CD4-positive, CD25-positive, alpha-beta regulatory T cell (primary cell): ENCODE data around the gene TNF. TPM values are rescaled to one million over a fixed set of nuclear protein-coding genes. Genes with fewer than 3 reads are reported as not detected.

Experiments
- ATAC-seq, 2 donors: fragments of 150-1000 bp; cut with Tn5 transposase; one replicate each; pipeline ENCODE4 v1.10.0; 2021; ENCODE audit warnings: low read depth in 2 of 2, moderate number of reproducible peaks in 2 of 2, moderate library complexity in 1 of 2
- DNase-seq, 3 donors: peaks; one replicate each; pipeline versions ENCODE4 v3.0.0 to v3.0.0-alpha.2; 2012 to 2022; ENCODE audit warnings: mixed read lengths in 1 of 3
- H3K27ac ChIP-seq: one replicate; pipeline ENCODE4 v1.7.0; 2013; ENCODE audit warnings: mild to moderate bottlenecking, low read length; ENCODE audit not compliant: insufficient read depth, poor library complexity, severe bottlenecking
- H3K27me3 ChIP-seq: one replicate; pipeline ENCODE4 v1.7.0; 2013; ENCODE audit warnings: low read length; ENCODE audit not compliant: control insufficient read depth, insufficient read depth
- H3K36me3 ChIP-seq: one replicate; pipeline ENCODE4 v1.7.0; 2013; ENCODE audit warnings: mild to moderate bottlenecking, low read length, moderate library complexity; ENCODE audit not compliant: control insufficient read depth, insufficient read depth
- H3K4me1 ChIP-seq: 2 replicates; pipeline ENCODE4 v1.7.0; 2013; ENCODE audit warnings: mild to moderate bottlenecking, low read length; ENCODE audit not compliant: insufficient read depth, control insufficient read depth, poor library complexity, severe bottlenecking
- H3K4me3 ChIP-seq: one replicate; pipeline ENCODE4 v1.7.0; 2013; ENCODE audit warnings: low read depth, mild to moderate bottlenecking, low read length, moderate library complexity
- H3K9me3 ChIP-seq, 2 experiments: 1 replicate in 1 of 2; 2 replicates in 1 of 2; pipeline ENCODE4 v1.7.0; 2013; ENCODE audit warnings: low read length in 2 of 2, mild to moderate bottlenecking in 1 of 2, moderate library complexity in 1 of 2; ENCODE audit not compliant: control insufficient read depth in 2 of 2
- H3K27ac Mint-ChIP-seq, 3 donors: one replicate each; pipeline ENCODE4 v1.8.0; 2020 to 2022; ENCODE audit warnings: mild to moderate bottlenecking in 3 of 3, mixed read lengths in 3 of 3, moderate library complexity in 2 of 3
- H3K27me3 Mint-ChIP-seq: one replicate; pipeline ENCODE4 v1.8.0; 2022; ENCODE audit warnings: mild to moderate bottlenecking, mixed read lengths
- H3K36me3 Mint-ChIP-seq: one replicate; pipeline ENCODE4 v1.8.0; 2020; ENCODE audit warnings: mixed read lengths
- H3K4me1 Mint-ChIP-seq, 4 donors: one replicate each; pipeline ENCODE4 v1.8.0; 2020 to 2022; ENCODE audit warnings: mixed read lengths in 4 of 4, mild to moderate bottlenecking in 1 of 4
- H3K4me3 Mint-ChIP-seq, 4 donors: one replicate each; pipeline ENCODE4 v1.8.0; 2020 to 2022; ENCODE audit warnings: mild to moderate bottlenecking in 4 of 4, mixed read lengths in 4 of 4, moderate library complexity in 3 of 4
- H3K9me3 Mint-ChIP-seq, 7 donors: one replicate each; pipeline ENCODE4 v1.8.0; 2020 to 2022; ENCODE audit warnings: mixed read lengths in 7 of 7, mild to moderate bottlenecking in 3 of 7, moderate library complexity in 2 of 7
- polyA plus RNA-seq, 4 donors: library from polyadenylated mRNA; unstranded; fragments of 300-500 nt; fragmentation: Illumina TruSeq; gene quantifications; one replicate each; pipeline ENCODE4 v1.2.3, GENCODE V29; 2021
- total RNA-seq: library from RNA; stranded (reverse); gene quantifications from one replicate; pipeline ENCODE4 v1.2.3, GENCODE V29; 2022

Gene TNF
- total and polyA plus RNA-seq, 5 donors from 2014 or later, result 0.48 to 21.8 (median 2.4) TPM

GRCh38 chr6:31610968-31611367 is 35.6 kb downstream of the TNF start:
- peak overlapping the region in 1 of 3 donors; percentile 37 for H3K27ac Mint-ChIP-seq
- Histone ChIP-seq H3K4me3 (no peak overlapping the region), H3K27me3 (no peaks in the 10 kb centered on the region), H3K9me3 (no peaks in the 10 kb centered on the region), H3K36me3 (no peaks in the 10 kb centered on the region), H3K27ac (no peak overlapping the region), H3K4me1 (peaks cover 6% of the 10 kb centered on the region)
- H3K4me1 Mint-ChIP-seq, result peaks cover 0 to 17% (median 5%) of the 10 kb centered on the region in 4 donors
- no peaks in the 10 kb centered on the region for H3K36me3 Mint-ChIP-seq
- H3K9me3 Mint-ChIP-seq, result no peaks in the 10 kb centered on the region
- no peak for ATAC-seq
- H3K27me3 Mint-ChIP-seq, result no peaks in the 10 kb centered on the region
- H3K4me3 Mint-ChIP-seq, result no peak overlapping the region
- no peak for DNase-seq

- Histone ChIP-seq H3K9me3 (no peaks in the 10 kb centered on the region), H3K4me3 (no peak overlapping the region), H3K36me3 (no peaks in the 10 kb centered on the region), H3K4me1 (peaks cover 8% of the 10 kb centered on the region), H3K27ac (no peak overlapping the region), H3K27me3 (no peaks in the 10 kb centered on the region)
- Mint-ChIP-seq H3K36me3 (no peaks in the 10 kb centered on the region), H3K4me1 (peaks cover 0 to 31% (median 7%) of the 10 kb centered on the region in 4 donors), H3K27ac (no peak overlapping the region), H3K9me3 (no peaks in the 10 kb centered on the region), H3K27me3 (no peaks in the 10 kb centered on the region), H3K4me3 (no peak overlapping the region)
- no peak for DNase-seq
- no peak for ATAC-seq
These were observed 38.8 kb downstream of the TNF start for GRCh38 chr6:31614075-31614619.

GRCh38 chr6:31614684-31615578 is 39.6 kb downstream of the TNF start, which contains the start of gene AIF1:
TSS of gene AIF1 (plus strand) at chr6:31615234. CDS start at chr6:31615330, 96 bp downstream.
- no peak for DNase-seq
- no peak within 1 kb of the TSS for H3K27ac ChIP-seq
- Mint-ChIP-seq H3K27ac (peak within 1 kb of the TSS; percentile 72 to 95 (median 83)), H3K27me3 (no peaks in the 10 kb centered on the region), H3K36me3 (no peaks in the 10 kb centered on the region), H3K4me3 (peak within 1 kb of the TSS; percentile 5 to 93 (median 75)), H3K4me1 (peaks cover 0 to 37% (median 8%) of the 10 kb centered on the region in 4 donors), H3K9me3 (no peaks in the 10 kb centered on the region)
- H3K27me3 ChIP-seq, result no peaks in the 10 kb centered on the region
- no peaks in the 10 kb centered on the region for H3K9me3 ChIP-seq
- ATAC-seq, result no peak
- H3K4me3 ChIP-seq, result peak within 1 kb of the TSS; percentile 7
- H3K36me3 ChIP-seq, result no peaks in the 10 kb centered on the region
- peaks cover 8% of the 10 kb centered on the region for H3K4me1 ChIP-seq

- Histone ChIP-seq H3K4me1 (peaks cover 8% of the 10 kb centered on the region), H3K27ac (no peak overlapping the region), H3K36me3 (no peaks in the 10 kb centered on the region), H3K4me3 (peak overlapping the region; percentile 7), H3K27me3 (no peaks in the 10 kb centered on the region), H3K9me3 (no peaks in the 10 kb centered on the region)
- DNase-seq (peak in 1 of 3 donors; percentile 48), ATAC-seq (no peak)
- peak overlapping the region; percentile 5 to 93 (median 75) for H3K4me3 Mint-ChIP-seq
- H3K27me3 Mint-ChIP-seq, result no peaks in the 10 kb centered on the region
- no peaks in the 10 kb centered on the region for H3K9me3 Mint-ChIP-seq
- no peaks in the 10 kb centered on the region for H3K36me3 Mint-ChIP-seq
- peak overlapping the region; percentile 69 to 95 (median 72) for H3K27ac Mint-ChIP-seq
- peaks cover 0 to 40% (median 12%) of the 10 kb centered on the region in 4 donors for H3K4me1 Mint-ChIP-seq
These were observed 40.4 kb downstream of the TNF start for GRCh38 chr6:31615748-31616147.

- H3K4me3 Mint-ChIP-seq, result peak overlapping the region in 2 of 4 donors; percentile 39 to 70
- DNase-seq, result no peak
- no peak overlapping the region for H3K4me3 ChIP-seq
- H3K36me3 Mint-ChIP-seq, result no peaks in the 10 kb centered on the region
- no peaks in the 10 kb centered on the region for H3K36me3 ChIP-seq
- no peaks in the 10 kb centered on the region for H3K27me3 Mint-ChIP-seq
- no peaks in the 10 kb centered on the region for H3K27me3 ChIP-seq
- no peak for ATAC-seq
- peaks cover 19% of the 10 kb centered on the region for H3K4me1 ChIP-seq
- H3K27ac ChIP-seq, result no peak overlapping the region
- H3K27ac Mint-ChIP-seq, result no peak overlapping the region
- peaks cover 5 to 49% (median 19%) of the 10 kb centered on the region in 4 donors for H3K4me1 Mint-ChIP-seq
- no peaks in the 10 kb centered on the region for H3K9me3 ChIP-seq
- no peaks in the 10 kb centered on the region for H3K9me3 Mint-ChIP-seq
These were observed 41.6 kb downstream of the TNF start for GRCh38 chr6:31617010-31617409.

- H3K36me3 ChIP-seq, result peaks cover 21% of the 10 kb centered on the region
- peak; percentile 80 to 87 for ATAC-seq
- no peaks in the 10 kb centered on the region for H3K27me3 ChIP-seq
- peak overlapping the region; percentile 96 to 98 (median 96) for H3K27ac Mint-ChIP-seq
- no peaks in the 10 kb centered on the region for H3K9me3 Mint-ChIP-seq
- H3K27me3 Mint-ChIP-seq, result no peaks in the 10 kb centered on the region
- peak overlapping the region; percentile 84 for H3K4me3 ChIP-seq
- H3K36me3 Mint-ChIP-seq, result peaks cover 16% of the 10 kb centered on the region
- H3K9me3 ChIP-seq, result no peaks in the 10 kb centered on the region
- H3K4me1 Mint-ChIP-seq, result peaks cover 11 to 56% (median 26%) of the 10 kb centered on the region in 4 donors
- peak; percentile 93 to 100 (median 94) for DNase-seq
- peak overlapping the region; percentile 98 for H3K27ac ChIP-seq
- H3K4me3 Mint-ChIP-seq, result peak overlapping the region; percentile 85 to 97 (median 96)
- H3K4me1 ChIP-seq, result peaks cover 26% of the 10 kb centered on the region
These were observed 44.6 kb downstream of the TNF start for GRCh38 chr6:31619805-31620585.

GRCh38 chr6:31620586-31621319 is 45.4 kb downstream of the TNF start, which contains the start of gene PRRC2A:
TSS of gene PRRC2A (plus strand) at chr6:31620715. CDS start at chr6:31622790, 2,075 bp downstream.
- peak within 1 kb of the TSS; percentile 98 for H3K27ac ChIP-seq
- H3K27me3 Mint-ChIP-seq, result no peaks in the 10 kb centered on the region
- no peaks in the 10 kb centered on the region for H3K9me3 ChIP-seq
- DNase-seq, result no peak
- no peaks in the 10 kb centered on the region for H3K27me3 ChIP-seq
- H3K4me1 ChIP-seq, result peaks cover 22% of the 10 kb centered on the region
- H3K9me3 Mint-ChIP-seq, result no peaks in the 10 kb centered on the region
- H3K36me3 ChIP-seq, result peaks cover 29% of the 10 kb centered on the region
- H3K27ac Mint-ChIP-seq, result peak within 1 kb of the TSS; percentile 96 to 98 (median 97)
- H3K4me3 ChIP-seq, result peak within 1 kb of the TSS; percentile 84
- peaks cover 16% of the 10 kb centered on the region for H3K36me3 Mint-ChIP-seq
- ATAC-seq, result peak in 1 of 2 donors; percentile 26
- peaks cover 11 to 49% (median 25%) of the 10 kb centered on the region in 4 donors for H3K4me1 Mint-ChIP-seq
- peak within 1 kb of the TSS; percentile 85 to 99 (median 96) for H3K4me3 Mint-ChIP-seq
